Activated CD4-positive, alpha-beta T cell treated with anti-CD3 and anti-CD28 coated beads, Interleukin-2, amount 10 ng/mL, durations not matched to agents 24 days and 14 days (primary cell): Measurements from ENCODE around the gene FBF1. TPM values are rescaled to one million over a fixed set of nuclear protein-coding genes. Genes with fewer than 3 reads are reported as not detected.

Experiments
- DNase-seq: peaks from one replicate; pipeline ENCODE4 v3.0.0; 2022
- H3K27ac Mint-ChIP-seq: one replicate; pipeline ENCODE4 v1.8.0; 2022; ENCODE audit warnings: mild to moderate bottlenecking, mixed read lengths
- H3K27me3 Mint-ChIP-seq: one replicate; pipeline ENCODE4 v1.8.0; 2022; ENCODE audit warnings: mixed read lengths
- H3K36me3 Mint-ChIP-seq: one replicate; pipeline ENCODE4 v1.8.0; 2022; ENCODE audit warnings: low read depth, mild to moderate bottlenecking, mixed read lengths
- H3K4me1 Mint-ChIP-seq: one replicate; pipeline ENCODE4 v1.8.0; 2021; ENCODE audit warnings: mixed read lengths
- H3K4me3 Mint-ChIP-seq: one replicate; pipeline ENCODE4 v1.8.0; 2022; ENCODE audit warnings: mild to moderate bottlenecking, moderate library complexity, mixed read lengths
- H3K9me3 Mint-ChIP-seq: one replicate; pipeline ENCODE4 v1.8.0; 2021; ENCODE audit warnings: mixed read lengths
- intact Hi-C: fragments of 100-400 bp; cut with micrococcal nuclease; formaldehyde crosslinking; loops from one replicate; pipeline ENCODE4 v1.15.1; 2023
- total RNA-seq: library from RNA; stranded (reverse); gene quantifications from 2 replicates; pipeline ENCODE4 v1.2.3, GENCODE V29; 2022

The FBF1 gene, protein sequence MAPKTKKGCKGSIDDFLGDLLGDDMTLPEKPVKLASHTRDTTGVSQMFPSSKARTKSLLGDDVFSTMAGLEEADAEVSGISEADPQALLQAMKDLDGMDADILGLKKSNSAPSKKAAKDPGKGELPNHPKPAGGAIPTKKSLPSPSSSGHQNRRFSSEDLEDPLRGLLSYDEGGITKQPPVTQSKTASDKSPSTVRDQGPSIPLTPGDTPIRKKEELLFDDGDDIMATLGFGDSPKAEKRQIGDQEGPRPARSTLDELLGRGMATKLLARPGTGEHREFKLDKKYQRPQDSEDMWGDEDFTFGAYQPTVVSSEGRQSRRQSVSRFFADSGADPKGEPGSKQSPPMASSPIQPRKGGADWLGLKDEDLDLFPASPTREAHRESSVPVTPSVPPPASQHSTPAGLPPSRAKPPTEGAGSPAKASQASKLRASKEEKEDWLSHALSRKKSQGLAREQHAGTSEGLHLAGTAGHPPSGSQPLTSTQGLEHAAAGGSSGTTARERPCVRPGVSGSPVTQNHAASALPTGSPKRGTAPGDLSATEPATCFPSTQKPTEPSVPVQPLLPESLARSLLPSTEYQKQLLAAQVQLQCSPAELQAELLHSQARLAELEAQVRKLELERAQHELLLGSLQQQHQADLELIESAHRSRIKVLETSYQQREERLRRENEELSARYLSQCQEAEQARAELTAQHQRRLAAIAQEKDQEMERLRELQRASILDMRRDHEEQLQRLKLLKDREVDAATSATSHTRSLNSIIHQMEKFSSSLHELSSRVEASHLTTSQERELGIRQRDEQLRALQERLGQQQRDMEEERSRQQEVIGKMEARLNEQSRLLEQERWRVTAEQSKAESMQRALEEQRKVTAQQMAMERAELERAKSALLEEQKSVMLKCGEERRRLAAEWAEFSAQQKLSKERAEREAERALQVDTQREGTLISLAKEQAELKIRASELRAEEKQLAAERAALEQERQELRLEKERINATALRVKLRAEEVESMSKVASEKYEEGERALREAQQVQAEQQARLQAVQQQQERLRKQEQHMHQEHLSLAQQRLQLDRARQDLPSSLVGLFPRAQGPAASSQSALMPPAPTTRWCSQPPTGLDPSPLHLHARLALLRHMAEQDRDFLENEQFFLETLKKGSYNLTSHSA
- 17.5 and 18.6 TPM in 2 replicates for total RNA-seq

- Mint-ChIP-seq H3K4me1 (peaks cover 12% of the 10 kb centered on the region), H3K9me3 (no peaks in the 10 kb centered on the region), H3K4me3 (peak within 1 kb of the TSS; percentile 92), H3K36me3 (peaks cover 3% of the 10 kb centered on the region), H3K27ac (peak within 1 kb of the TSS; percentile 77), H3K27me3 (no peaks in the 10 kb centered on the region)
- DNase-seq = peak; percentile 97
- intact Hi-C loops = loop anchor here (1.0 to 2.0 kb wide), 2 partner anchors 36 to 38 kb away; partner anchors contain the start of genes ACOX1, MRPL38 and TEN1
Observed at GRCh38 chr17:75940727-75941441, at the start of gene FBF1. Gene FBF1, minus strand, starts transcription at chr17:75941042. Its CDS starts 2,893 bp downstream, at chr17:75938149.

- no peaks in the 10 kb centered on the region for H3K27me3 Mint-ChIP-seq
- H3K9me3 Mint-ChIP-seq = no peaks in the 10 kb centered on the region
Observed at GRCh38 chr17:75987041-75987440, 46.2 kb upstream of the FBF1 start.

DNA sequence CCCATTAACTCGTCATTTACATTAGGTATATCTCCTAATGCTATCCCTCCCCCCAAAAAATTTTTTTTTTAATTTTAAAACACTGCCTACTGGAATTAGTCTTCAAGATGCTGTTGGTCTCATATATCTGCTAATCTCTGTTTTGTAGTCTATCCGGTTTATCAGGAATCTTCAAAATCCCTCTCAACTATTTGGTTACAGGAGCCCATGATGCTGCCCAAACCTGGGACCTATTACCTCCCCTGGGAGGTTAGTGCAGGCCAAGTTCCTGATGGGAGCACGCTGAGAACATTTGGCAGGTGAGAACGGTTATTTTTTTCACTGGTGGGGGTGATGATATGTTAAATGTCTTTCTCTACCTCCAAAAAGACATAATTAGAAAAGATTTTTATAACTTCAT is 45.1 kb upstream of the FBF1 start:
- DNase-seq = no peak
- Mint-ChIP-seq H3K36me3 (no peaks in the 10 kb centered on the region), H3K4me3 (no peak overlapping the region), H3K9me3 (no peaks in the 10 kb centered on the region), H3K27me3 (no peaks in the 10 kb centered on the region), H3K27ac (no peak overlapping the region), H3K4me1 (peaks cover 2% of the 10 kb centered on the region)
- intact Hi-C loops = no loop called here

More at GRCh38 chr17:75987041-75987440, 46.2 kb upstream of the FBF1 start:
- DNase-seq = no peak
- H3K4me3 Mint-ChIP-seq = no peak overlapping the region
- intact Hi-C loops = no loop called here
- H3K36me3 Mint-ChIP-seq = peaks cover 4% of the 10 kb centered on the region
- H3K27ac Mint-ChIP-seq = no peak overlapping the region
- peaks cover 1% of the 10 kb centered on the region for H3K4me1 Mint-ChIP-seq

GRCh38 chr17:75983501-75984181 is 42.8 kb upstream of the FBF1 start:
- peaks cover 12% of the 10 kb centered on the region for H3K4me1 Mint-ChIP-seq
- no peaks in the 10 kb centered on the region for H3K27me3 Mint-ChIP-seq
- DNase-seq = no peak
- intact Hi-C loops = no loop called here
- H3K36me3 Mint-ChIP-seq = no peaks in the 10 kb centered on the region
- H3K9me3 Mint-ChIP-seq = no peaks in the 10 kb centered on the region
- H3K4me3 Mint-ChIP-seq = no peak overlapping the region
- no peak overlapping the region for H3K27ac Mint-ChIP-seq

DNA sequence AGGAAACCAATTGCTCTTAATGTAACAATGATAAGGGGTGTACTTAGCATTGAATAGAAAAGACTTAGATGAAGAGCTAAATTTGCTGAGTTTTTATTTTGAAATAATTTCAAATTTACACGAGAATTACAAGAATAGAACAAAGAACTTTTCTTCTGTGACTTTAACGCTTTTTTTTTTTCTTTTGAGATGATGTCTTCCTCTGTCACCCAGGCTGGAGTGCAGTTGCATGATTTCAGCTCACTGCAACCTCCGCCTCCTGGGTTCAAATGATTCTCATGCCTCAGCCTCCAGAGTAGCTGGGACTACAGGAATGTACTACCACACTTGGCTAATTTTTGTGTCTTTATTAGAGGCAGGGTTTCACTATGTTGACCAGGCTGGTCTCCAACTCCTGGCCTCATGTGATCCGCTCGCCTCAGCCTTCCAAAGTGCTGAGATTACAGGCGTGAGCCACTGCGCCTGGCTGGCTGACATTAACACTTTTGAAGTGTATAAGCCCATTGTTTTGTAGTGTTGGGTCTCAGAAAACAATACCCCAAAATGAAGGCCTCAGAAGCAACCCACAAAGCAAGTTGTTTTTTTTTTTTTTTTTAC is 40.3 kb upstream of the FBF1 start:
- Mint-ChIP-seq H3K4me1 (peaks cover 24% of the 10 kb centered on the region), H3K27me3 (no peaks in the 10 kb centered on the region), H3K4me3 (peak overlapping the region; percentile 98), H3K27ac (peak overlapping the region; percentile 97), H3K9me3 (no peaks in the 10 kb centered on the region), H3K36me3 (peaks cover 2% of the 10 kb centered on the region)
- intact Hi-C loops = no loop called here
- DNase-seq = no peak

- no peak for DNase-seq
- Mint-ChIP-seq H3K27ac (peak overlapping the region; percentile 97), H3K9me3 (no peaks in the 10 kb centered on the region), H3K27me3 (no peaks in the 10 kb centered on the region), H3K4me3 (peak overlapping the region; percentile 98), H3K36me3 (peaks cover 4% of the 10 kb centered on the region), H3K4me1 (peaks cover 28% of the 10 kb centered on the region)
- intact Hi-C loops = no loop called here
Observed at GRCh38 chr17:75980188-75981018, 39.6 kb upstream of the FBF1 start.

GRCh38 chr17:75979705-75980187 is 38.9 kb upstream of the FBF1 start:
- no peaks in the 10 kb centered on the region for H3K9me3 Mint-ChIP-seq

GRCh38 chr17:75978938-75979704 is 38.3 kb upstream of the FBF1 start, which contains the start of the genes ACOX1 and TEN1:
Gene ACOX1, minus strand, starts transcription at chr17:75979166. Its CDS starts 93 bp downstream, at chr17:75979073.
Gene TEN1, plus strand, starts transcription at chr17:75979240. Its CDS starts 6,953 bp downstream, at chr17:75986193.
- Mint-ChIP-seq H3K27me3 (no peaks in the 10 kb centered on the region), H3K4me1 (peaks cover 30% of the 10 kb centered on the region), H3K36me3 (peaks cover 7% of the 10 kb centered on the region), H3K9me3 (no peaks in the 10 kb centered on the region), H3K4me3 (peak within 1 kb of the TSS; percentile 98), H3K27ac (peak within 1 kb of the TSS; percentile 97)
- DNase-seq = peak; percentile 98
- intact Hi-C loops = loop anchor here (1.0 to 2.0 kb wide), 4 partner anchors 18 to 124 kb away; partner anchors contain the start of genes FBF1, MRPL38 and WBP2

More at GRCh38 chr17:75979705-75980187, 38.9 kb upstream of the FBF1 start:
- H3K36me3 Mint-ChIP-seq = peaks cover 5% of the 10 kb centered on the region
- peak overlapping the region; percentile 98 for H3K4me3 Mint-ChIP-seq
- peaks cover 30% of the 10 kb centered on the region for H3K4me1 Mint-ChIP-seq
- H3K27me3 Mint-ChIP-seq = no peaks in the 10 kb centered on the region
- DNase-seq = no peak
- H3K27ac Mint-ChIP-seq = peak overlapping the region; percentile 97
- intact Hi-C loops = loop anchor here (1.0 to 2.0 kb wide), 4 partner anchors 17 to 125 kb away; partner anchors contain the start of genes FBF1, MRPL38 and WBP2

- no peak for DNase-seq
- intact Hi-C loops = no loop called here
- Mint-ChIP-seq H3K4me1 (peaks cover 32% of the 10 kb centered on the region), H3K9me3 (no peaks in the 10 kb centered on the region), H3K4me3 (no peak overlapping the region), H3K36me3 (peaks cover 11% of the 10 kb centered on the region), H3K27me3 (no peaks in the 10 kb centered on the region), H3K27ac (no peak overlapping the region)
Observed at GRCh38 chr17:75976175-75976848, 35.5 kb upstream of the FBF1 start.

DNA sequence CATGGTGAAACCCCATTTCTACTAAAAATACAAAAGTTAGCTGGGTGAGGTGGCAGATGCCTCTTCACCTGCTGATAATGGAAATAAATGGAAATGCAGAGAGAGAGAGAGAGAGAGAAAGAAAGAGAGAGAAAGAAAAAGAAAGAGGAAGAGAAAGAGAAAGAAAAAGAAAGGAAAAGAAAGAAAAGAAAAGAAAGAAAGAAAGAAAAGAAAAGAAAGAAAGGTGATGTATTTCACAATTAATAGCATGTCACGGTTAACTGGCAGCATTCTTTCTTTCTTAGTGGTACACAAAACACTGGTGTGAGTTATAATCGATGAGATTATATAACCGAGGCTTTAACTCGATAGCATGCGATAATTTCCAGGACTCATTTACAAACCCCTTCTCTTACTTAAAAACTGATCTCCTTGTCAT is 34.9 kb upstream of the FBF1 start:
- peaks cover 32% of the 10 kb centered on the region for H3K4me1 Mint-ChIP-seq
- no peaks in the 10 kb centered on the region for H3K9me3 Mint-ChIP-seq
- peaks cover 12% of the 10 kb centered on the region for H3K36me3 Mint-ChIP-seq
- no peak for DNase-seq
- no peak overlapping the region for H3K4me3 Mint-ChIP-seq
- intact Hi-C loops = no loop called here
- H3K27ac Mint-ChIP-seq = no peak overlapping the region
- no peaks in the 10 kb centered on the region for H3K27me3 Mint-ChIP-seq
